NCI-H1436 (cell line): ENCODE data around the gene AXIN2.
"Not testable (repeated sequence)": the region's sequence is repeated elsewhere in the genome, so short reads cannot be mapped to it uniquely, and the experiment has no call there.

Source experiments
- DNase-seq: peaks from one replicate; lab custom pipeline; 2025; lab: John Stamatoyannopoulos, UW

Gene AXIN2

GRCh38 chr17:65536573-65537342 is 24.7 kb downstream of the AXIN2 start:
- no peak for DNase-seq

DNA sequence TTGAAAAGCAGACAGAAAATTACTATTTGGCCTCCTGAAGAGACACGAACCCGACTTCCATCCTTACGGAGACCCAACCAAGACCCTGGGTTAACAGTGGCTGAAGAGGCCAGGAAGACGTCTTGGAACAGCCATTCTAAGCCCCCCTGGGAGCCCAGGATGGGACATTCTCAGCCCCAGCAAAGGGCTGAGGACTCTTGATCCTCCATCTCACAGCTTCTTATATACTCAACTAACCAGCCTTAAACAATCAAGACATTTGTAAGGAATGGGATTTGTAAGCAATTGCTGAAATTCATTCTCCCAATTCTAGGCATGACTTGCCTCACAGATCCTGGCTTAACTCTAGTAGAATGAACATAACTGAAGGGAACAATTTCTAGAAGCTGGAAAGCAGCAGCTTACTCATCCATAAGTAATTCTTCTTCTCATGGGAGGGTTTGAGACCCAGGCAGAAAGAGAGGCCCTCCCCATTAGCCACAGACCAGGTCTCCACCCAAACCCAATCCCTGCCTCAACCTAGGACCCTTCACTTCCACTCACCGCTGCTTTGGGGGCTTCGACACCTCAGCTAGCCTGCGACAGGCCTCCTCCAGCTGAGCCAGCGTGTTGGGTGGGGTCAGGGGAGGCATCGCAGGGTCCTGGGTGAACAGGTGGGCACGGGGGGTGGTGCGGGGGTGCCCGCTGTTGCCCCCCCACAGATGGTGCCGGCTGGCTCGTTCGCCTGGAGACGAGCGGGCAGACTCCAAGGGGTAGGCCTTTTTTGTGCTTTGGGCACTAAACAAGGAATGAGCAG is 25.5 kb downstream of the AXIN2 start:
- DNase-seq = no peak

GRCh38 chr17:65533852-65534457 is 27.5 kb downstream of the AXIN2 start:
- no peak for DNase-seq

GRCh38 chr17:65533056-65533745 is 28.2 kb downstream of the AXIN2 start:
- DNase-seq = no peak

GRCh38 chr17:65532101-65532890 is 29.2 kb downstream of the AXIN2 start:
- no peak for DNase-seq

DNA sequence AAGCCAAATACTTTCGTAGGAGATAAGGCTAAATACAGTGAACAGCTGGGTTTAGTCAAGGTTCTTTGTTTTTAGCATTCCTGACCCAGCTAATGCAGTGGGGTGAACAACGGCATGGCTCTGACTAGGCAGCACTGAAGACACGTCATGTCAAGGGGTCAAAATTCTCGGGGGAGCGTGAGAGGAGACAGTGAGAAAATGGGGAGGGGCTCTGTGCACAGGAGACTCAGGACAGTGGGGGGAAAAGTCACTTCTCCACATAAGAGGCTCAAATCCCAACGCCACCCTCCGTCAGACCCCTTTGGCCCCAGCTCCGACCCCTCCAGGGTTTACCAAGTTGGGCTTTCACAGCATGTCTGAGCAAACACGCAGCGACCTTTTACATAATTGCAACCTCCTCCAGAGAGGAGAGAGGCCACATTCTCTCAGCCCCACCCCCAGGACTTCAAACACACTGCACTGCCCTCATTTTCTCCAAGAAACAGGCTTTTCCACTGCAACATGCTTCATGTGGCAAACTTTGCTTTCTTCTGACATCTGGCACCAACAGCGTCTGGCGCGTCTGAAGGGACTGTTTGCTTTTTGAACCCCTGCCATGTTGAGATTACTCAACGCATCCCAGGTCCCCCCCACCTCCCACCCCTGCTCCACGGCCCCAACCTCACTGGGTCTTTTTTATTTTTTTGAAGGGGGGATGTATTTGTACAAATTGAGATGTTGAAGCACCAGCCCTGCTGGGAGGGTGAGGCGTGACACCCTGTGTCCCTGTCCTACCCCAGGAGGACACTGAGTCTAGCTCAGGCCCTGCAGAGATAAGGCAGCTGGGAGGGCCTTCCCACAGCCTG is 30.0 kb downstream of the AXIN2 start:
- DNase-seq = no peak

- DNase-seq = no peak
Observed at GRCh38 chr17:65530523-65531255, 30.8 kb downstream of the AXIN2 start.

GRCh38 chr17:65529761-65530522 is 31.5 kb downstream of the AXIN2 start:
- DNase-seq = no peak

- DNase-seq = no peak
Observed at GRCh38 chr17:65529040-65529633, 32.3 kb downstream of the AXIN2 start.

- no peak for DNase-seq
Observed at GRCh38 chr17:65527857-65528591, 33.4 kb downstream of the AXIN2 start.

- DNase-seq = no peak
Observed at GRCh38 chr17:65527381-65527780, 34.1 kb downstream of the AXIN2 start.

GRCh38 chr17:65526854-65527253 is 34.6 kb downstream of the AXIN2 start:
- not testable (repeated sequence) for DNase-seq

DNA sequence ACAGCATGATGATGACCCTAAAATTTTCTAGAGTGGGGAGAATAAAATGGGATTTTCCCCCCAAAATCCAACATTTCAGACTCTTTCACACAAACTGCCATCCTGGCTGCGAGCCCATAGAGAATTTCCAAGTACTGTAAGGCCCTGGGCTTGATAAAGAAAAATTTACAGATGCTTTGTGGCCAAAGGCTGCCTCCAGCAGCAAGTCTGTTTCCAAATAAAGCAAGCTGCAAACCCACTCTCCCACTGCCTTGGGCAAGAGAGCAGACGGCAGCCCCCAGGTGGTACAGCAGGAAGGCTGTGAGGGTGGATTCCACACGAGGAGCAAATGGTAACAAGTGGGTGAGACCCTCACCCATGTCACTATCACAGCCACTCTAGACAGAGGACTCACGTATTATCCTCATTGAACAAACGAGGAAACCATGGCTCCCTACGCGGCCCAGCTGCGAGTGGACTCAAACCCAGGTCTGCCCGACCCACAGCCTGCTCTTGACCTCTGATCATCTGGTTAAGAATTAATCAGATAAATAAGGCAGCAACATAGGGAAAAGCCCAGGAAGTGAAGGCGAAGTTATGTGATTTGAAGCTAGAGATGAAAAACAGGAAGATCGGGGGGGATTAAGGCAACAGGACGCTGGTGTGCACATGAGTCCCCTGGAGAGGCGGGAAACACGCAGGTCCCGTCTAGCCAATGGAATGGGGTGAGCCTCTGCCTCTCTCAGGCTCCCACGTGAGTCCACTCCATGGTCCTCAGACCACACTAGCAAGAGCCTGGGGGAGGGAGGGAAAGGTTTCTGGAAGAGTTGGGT is 37.4 kb downstream of the AXIN2 start:
- DNase-seq = no peak

DNA sequence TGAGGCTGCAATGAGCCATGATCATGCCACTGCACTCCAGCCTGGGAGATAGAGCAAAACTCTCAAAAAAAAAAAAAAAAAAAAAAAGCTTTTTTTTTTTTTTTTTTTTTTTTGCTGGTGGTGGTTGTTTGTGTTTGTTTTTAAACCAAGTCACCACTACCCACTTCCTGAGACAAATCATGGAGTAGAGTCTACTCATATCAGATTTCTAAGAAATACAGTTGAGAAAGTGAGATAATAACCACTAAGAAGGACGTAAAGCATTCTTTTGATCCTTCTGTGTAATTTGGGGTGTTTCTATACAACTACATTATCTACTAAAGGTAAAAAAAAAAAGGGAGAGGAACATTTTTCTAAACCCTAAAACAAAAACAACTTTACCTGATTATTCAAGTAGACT is 38.0 kb downstream of the AXIN2 start:
- DNase-seq = no peak

GRCh38 chr17:65522751-65523404 is 38.6 kb downstream of the AXIN2 start:
- no peak for DNase-seq

DNA sequence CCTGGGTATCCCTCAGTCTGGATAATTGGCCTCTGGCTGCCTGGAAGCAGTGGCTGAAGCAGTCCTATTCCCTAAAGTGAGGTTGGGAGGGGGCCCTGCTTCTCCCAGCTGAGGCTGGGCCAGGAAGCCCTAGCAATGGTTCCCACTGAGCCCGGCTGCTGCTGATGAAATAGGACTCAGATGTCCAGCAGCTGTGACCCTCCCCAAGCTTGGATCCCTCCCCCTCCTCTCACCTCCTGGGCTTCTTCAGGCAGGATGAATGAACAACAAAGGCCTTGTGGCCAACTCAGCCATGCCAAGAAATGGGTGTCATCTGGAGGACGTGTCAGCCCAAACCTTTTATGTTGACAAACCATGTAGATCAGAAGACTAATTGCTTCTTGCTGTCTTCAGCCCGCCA is 42.0 kb downstream of the AXIN2 start:
- DNase-seq = no peak

DNA sequence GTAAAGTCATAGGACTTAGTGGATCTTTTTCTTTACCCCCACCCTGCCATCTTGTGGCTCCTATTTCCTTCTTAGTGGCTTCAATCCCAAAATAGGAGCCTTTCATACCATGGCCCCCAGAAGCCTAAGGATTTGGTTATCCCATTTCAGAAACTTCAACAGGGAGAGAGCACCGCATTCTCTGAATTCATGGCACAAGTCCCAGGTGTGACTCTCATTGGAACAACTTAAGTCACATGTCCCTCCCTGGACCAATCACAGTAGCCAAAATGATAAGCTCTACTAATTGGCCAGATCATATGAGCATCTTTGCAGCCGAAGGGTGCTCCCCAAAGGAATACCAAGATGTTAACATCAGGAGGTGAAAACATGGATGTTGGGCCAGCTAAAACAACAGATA is 43.2 kb downstream of the AXIN2 start:
- no peak for DNase-seq
